DND-41 (cell line): Measurements from ENCODE around the gene ABHD17A.

Source experiments
- EZH2 ChIP-seq: IDR thresholded peaks from 3 replicates; pipeline ENCODE4 v1.6.1; 2012; ENCODE audit warnings: borderline replicate concordance, low read depth, mild to moderate bottlenecking, moderate library complexity, low read length, inconsistent platforms; ENCODE audit not compliant: severe bottlenecking
- TF ChIP-seq, protein P1 (sequence below): IDR thresholded peaks from 2 replicates; pipeline ENCODE4 v1.5.1; 2012; ENCODE audit warnings: borderline replicate concordance, low read length, moderate library complexity, mild to moderate bottlenecking; ENCODE audit not compliant: poor library complexity, severe bottlenecking; ENCODE audit errors: extremely low read depth

- TF ChIP-seq, protein P1, sequence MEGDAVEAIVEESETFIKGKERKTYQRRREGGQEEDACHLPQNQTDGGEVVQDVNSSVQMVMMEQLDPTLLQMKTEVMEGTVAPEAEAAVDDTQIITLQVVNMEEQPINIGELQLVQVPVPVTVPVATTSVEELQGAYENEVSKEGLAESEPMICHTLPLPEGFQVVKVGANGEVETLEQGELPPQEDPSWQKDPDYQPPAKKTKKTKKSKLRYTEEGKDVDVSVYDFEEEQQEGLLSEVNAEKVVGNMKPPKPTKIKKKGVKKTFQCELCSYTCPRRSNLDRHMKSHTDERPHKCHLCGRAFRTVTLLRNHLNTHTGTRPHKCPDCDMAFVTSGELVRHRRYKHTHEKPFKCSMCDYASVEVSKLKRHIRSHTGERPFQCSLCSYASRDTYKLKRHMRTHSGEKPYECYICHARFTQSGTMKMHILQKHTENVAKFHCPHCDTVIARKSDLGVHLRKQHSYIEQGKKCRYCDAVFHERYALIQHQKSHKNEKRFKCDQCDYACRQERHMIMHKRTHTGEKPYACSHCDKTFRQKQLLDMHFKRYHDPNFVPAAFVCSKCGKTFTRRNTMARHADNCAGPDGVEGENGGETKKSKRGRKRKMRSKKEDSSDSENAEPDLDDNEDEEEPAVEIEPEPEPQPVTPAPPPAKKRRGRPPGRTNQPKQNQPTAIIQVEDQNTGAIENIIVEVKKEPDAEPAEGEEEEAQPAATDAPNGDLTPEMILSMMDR, result no peak
- no peak for TF ChIP-seq EZH2
Observed at GRCh38 chr19:1921326-1921725, 36.0 kb upstream of the ABHD17A start.
